Epithelial cell of esophagus (primary cell): ENCODE measurements around the gene PAN3.

ENCODE experiments used
- DNase-seq: peaks from one replicate; pipeline ENCODE4 v3.0.0; 2010; ENCODE audit warnings: low read depth
- H3K4me3 ChIP-seq: 2 replicates; pipeline ENCODE4 v1.5.1; 2011; ENCODE audit warnings: mild to moderate bottlenecking, low read length, control low read depth
- TF ChIP-seq, protein P1 (sequence below): IDR thresholded peaks from 2 replicates; pipeline ENCODE4 v1.5.1; 2011; ENCODE audit warnings: low read depth, mild to moderate bottlenecking, low read length, control low read depth, inconsistent platforms; ENCODE audit not compliant: insufficient read depth; ENCODE audit errors: missing control alignments

PAN3 gene

DNA sequence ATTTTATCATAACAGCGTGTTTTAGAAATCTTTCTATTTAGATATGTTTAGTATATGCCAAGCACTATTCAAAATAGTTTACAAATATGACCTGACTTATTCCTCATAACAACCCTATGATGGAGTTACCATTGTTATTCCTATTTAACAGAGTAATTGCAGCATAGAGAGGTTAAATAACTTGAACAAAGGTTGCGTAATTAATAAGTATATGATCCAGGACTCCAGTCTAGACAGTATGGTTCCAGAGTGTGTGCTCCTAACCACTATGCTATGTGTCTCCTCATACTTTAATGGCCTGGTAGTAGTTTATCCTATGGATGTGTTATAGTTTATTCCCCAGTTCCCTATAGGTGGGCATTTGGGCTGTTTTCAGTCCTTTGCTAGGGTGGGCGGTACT, 145.3 kb downstream of the PAN3 start:
- TF ChIP-seq, protein P1, sequence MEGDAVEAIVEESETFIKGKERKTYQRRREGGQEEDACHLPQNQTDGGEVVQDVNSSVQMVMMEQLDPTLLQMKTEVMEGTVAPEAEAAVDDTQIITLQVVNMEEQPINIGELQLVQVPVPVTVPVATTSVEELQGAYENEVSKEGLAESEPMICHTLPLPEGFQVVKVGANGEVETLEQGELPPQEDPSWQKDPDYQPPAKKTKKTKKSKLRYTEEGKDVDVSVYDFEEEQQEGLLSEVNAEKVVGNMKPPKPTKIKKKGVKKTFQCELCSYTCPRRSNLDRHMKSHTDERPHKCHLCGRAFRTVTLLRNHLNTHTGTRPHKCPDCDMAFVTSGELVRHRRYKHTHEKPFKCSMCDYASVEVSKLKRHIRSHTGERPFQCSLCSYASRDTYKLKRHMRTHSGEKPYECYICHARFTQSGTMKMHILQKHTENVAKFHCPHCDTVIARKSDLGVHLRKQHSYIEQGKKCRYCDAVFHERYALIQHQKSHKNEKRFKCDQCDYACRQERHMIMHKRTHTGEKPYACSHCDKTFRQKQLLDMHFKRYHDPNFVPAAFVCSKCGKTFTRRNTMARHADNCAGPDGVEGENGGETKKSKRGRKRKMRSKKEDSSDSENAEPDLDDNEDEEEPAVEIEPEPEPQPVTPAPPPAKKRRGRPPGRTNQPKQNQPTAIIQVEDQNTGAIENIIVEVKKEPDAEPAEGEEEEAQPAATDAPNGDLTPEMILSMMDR: no peak
- DNase-seq: no peak
- no peak overlapping the region for H3K4me3 ChIP-seq

DNA sequence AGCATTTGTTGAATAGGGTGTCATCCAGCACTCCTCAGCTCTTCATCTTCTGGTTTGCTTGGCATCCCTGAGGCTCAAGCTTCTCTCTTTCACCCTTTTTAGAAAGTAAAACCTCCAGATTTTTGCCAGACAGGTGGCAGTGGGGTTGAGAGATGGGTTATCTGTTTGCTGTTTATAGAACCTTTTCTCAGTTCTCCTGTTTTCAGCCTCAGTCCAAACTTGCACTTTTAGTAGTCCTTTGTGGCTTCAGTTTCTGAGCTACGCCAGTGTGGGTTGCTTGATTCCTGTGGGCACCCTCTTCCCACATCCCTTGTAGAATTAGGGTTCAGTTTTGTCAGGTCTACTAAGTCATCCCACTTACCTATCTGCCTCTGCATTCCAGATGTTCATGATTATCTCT, 147.9 kb downstream of the PAN3 start:
- TF ChIP-seq, protein P1: no peak
- no peak overlapping the region for H3K4me3 ChIP-seq
- no peak for DNase-seq

DNA sequence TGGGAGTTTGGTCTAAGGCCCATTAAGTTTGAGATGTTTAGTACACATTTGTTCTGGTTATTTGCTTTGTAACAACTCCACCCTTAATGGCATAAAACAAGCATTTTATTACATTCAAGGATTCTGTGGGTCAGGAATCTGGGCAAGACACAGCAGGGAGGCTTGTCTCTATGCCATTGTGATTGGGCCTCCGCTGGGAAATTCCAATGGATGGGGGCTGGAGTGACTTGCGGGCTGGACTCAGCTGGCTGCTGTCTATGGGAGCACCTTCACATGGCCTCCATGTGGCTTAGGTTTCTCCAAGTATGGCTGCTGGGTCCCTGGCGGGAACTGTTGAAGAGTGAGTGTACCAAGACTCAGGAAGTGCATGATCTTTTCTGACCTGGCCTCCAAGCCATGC, 159.0 kb downstream of the PAN3 start:
- no peak overlapping the region for H3K4me3 ChIP-seq
- TF ChIP-seq, protein P1: no peak
- DNase-seq: no peak

DNA sequence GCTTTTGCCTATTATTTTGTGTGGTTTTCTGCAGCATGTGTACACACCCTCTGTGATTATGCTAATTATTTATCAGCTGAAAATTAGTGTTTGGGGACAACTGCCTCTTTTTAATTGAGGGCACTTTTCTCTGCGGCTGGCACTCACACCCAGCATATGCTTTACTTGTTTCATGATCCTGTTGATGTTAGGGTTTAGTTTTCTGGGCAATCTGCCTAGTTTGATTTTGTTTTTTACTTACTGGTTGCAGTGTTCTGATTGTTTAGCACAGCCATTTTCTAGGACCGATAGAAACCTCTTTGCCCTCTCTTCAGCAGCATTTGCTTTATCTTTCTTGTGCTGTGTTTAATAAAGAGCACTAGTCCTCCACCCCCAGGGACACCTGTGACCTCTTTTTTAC, 161.6 kb downstream of the PAN3 start:
- DNase-seq: no peak
- TF ChIP-seq, protein P1: no peak
- H3K4me3 ChIP-seq: no peak overlapping the region

DNA sequence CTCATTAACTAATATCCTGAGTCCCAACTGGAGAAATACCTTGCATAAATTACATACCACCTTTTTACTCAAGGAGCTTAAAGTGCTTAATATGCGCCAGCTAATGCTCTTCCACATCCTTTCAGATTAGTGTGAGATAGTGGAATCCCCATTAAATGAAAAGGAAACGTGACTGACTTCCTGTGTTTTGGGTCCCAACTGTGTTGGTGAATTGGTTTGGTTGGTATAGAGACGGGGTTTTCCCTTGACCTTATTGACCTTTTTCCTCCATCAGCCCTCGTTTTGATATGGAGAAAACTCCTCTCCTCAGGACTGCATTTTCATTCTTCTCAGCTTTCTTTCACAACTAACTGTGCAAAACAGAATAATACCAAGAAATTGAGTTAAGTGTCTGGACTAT, 163.5 kb downstream of the PAN3 start:
- H3K4me3 ChIP-seq: no peak overlapping the region
- TF ChIP-seq, protein P1: no peak
- DNase-seq: no peak

DNA sequence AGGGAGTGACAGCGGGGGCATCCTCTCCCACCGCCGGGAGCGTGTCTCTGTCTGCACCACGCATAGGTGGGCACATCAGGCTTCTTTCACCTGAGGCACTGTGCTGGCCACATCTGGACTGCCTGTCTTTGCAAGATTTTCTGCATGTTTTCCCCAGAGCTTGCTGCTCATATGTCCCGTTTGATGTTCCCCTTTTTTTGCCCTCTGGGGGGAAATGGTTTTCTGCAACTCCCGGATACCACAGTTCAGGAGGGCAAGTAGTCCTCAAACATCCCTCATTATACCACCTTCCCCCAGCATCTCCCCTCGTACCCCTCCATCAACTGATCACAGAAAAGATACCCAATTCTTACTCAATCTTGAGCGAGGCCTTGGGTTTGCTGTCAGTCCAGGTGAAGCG, 168.0 kb downstream of the PAN3 start:
- no peak for DNase-seq
- TF ChIP-seq, protein P1: no peak
- no peak overlapping the region for H3K4me3 ChIP-seq

DNA sequence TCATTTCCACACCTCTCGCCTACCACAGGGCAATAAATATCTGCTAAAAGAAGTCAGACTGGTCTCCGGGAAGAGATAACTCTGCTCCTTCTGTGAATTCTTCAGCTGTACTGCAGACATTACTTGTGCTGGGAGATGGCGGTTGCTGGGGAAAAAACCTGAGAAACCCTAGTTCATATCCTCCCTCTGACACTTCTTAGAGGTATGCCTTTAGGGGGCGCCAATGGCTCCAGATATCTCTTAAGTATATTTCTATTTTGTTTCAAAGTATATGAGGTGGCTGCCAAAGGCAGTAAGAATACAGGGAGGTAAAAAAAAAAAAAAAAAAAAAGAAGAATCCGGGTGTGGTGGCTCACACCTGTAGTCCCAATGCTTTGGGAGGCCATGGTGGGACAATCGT, 175.2 kb downstream of the PAN3 start:
- TF ChIP-seq, protein P1: peak; percentile 3
- H3K4me3 ChIP-seq: no peak overlapping the region
- peak; percentile 15 for DNase-seq
